B cell (primary cell): ENCODE data around the gene STXBP1. TPM values are rescaled to one million over a fixed set of nuclear protein-coding genes. Genes with fewer than 3 reads are reported as not detected.

Experiments
- ATAC-seq: fragments of 200-7000 bp; cut with Tn5 transposase; one replicate; pipeline ENCODE4 v1.10.0; 2021; ENCODE audit warnings: low read depth, mild to moderate bottlenecking, moderate number of reproducible peaks, moderate library complexity
- CTCF ChIA-PET: fragments of 350-600 bp; sonication (Branson Sonifier 250); formaldehyde crosslinking; loops from one replicate; lab custom pipeline; 2021; ENCODE audit warnings: antibody characterized with exemption, inconsistent platforms; lab: Charles Lee
- POLR2A ChIA-PET: fragments of 350-600 bp; sonication (Branson Sonifier 250); formaldehyde crosslinking; loops from one replicate; lab custom pipeline; 2021; ENCODE audit warnings: antibody characterized with exemption; lab: Charles Lee
- DNase-seq: peaks from one replicate; pipeline ENCODE4 v3.0.0; 2013
- H2AFZ ChIP-seq: 2 replicates; pipeline ENCODE4 v1.6.1; 2012; ENCODE audit warnings: mild to moderate bottlenecking, low read depth, low read length; ENCODE audit not compliant: insufficient read depth, poor library complexity, severe bottlenecking
- H3K27ac ChIP-seq, 2 donors: 1 replicate in 1 of 2; 2 replicates in 1 of 2; pipeline ENCODE4 v1.5.1; 2012 to 2013; ENCODE audit warnings: low read length in 2 of 2, mild to moderate bottlenecking in 2 of 2, moderate library complexity in 1 of 2
- H3K27me3 ChIP-seq, 4 experiments: fragments of 200-600 bp in 1 of 4; sonication (generic) in 1 of 4; replicated peaks in 1 of 4; 1 replicate in 2 of 4; 2 replicates in 2 of 4; pipeline versions ENCODE4 v1.6.1 to v1.7.0; 2013 to 2016; ENCODE audit warnings: low read length in 3 of 4, mild to moderate bottlenecking in 2 of 4, mixed read lengths in 1 of 4, moderate library complexity in 1 of 4; ENCODE audit not compliant: insufficient read depth in 4 of 4, control insufficient read depth in 3 of 4; ENCODE audit errors: control extremely low read depth in 1 of 4
- H3K36me3 ChIP-seq, 2 experiments: replicated peaks in 1 of 2; 1 replicate in 1 of 2; 2 replicates in 1 of 2; pipeline versions ENCODE4 v1.6.1 to v1.7.1; 2013; ENCODE audit warnings: low read length in 1 of 2; ENCODE audit not compliant: insufficient read depth in 2 of 2, control insufficient read depth in 1 of 2; ENCODE audit errors: control extremely low read depth in 1 of 2, extremely low read depth in 1 of 2
- H3K4me1 ChIP-seq, 2 donors: fragments of 200-600 bp in 1 of 2; sonication (generic) in 1 of 2; 1 replicate in 1 of 2; 2 replicates in 1 of 2; pipeline versions ENCODE4 v1.5.1 to v1.6.1; 2013 to 2017; ENCODE audit warnings: low read length in 2 of 2; ENCODE audit not compliant: control insufficient read depth in 2 of 2, insufficient read depth in 2 of 2
- H3K4me2 ChIP-seq: replicated peaks from 2 replicates; pipeline ENCODE3; 2012; ENCODE audit warnings: mild to moderate bottlenecking, low read depth, low read length; ENCODE audit not compliant: poor library complexity, severe bottlenecking
- H3K4me3 ChIP-seq, 5 experiments: fragments of 200-600 bp in 1 of 5; sonication (generic) in 1 of 5; 1 replicate in 3 of 5; 2 replicates in 2 of 5; pipeline versions ENCODE4 v1.5.1 to v1.7.0; 2011 to 2016; ENCODE audit warnings: low read length in 4 of 5, mild to moderate bottlenecking in 4 of 5, low read depth in 2 of 5, control low read depth in 1 of 5, moderate library complexity in 1 of 5; ENCODE audit not compliant: insufficient read depth in 1 of 5; ENCODE audit errors: control extremely low read depth in 1 of 5, extremely low read depth in 1 of 5
- H3K79me2 ChIP-seq: fragments of 200-600 bp; sonication (generic); one replicate; pipeline ENCODE4 v1.6.0; 2016; ENCODE audit warnings: low read length; ENCODE audit not compliant: control insufficient read depth, insufficient read depth
- H3K9ac ChIP-seq: fragments of 200-600 bp; sonication (generic); 2 replicates; pipeline ENCODE4 v1.6.1; 2017; ENCODE audit warnings: mild to moderate bottlenecking, low read length, moderate library complexity
- H3K9me3 ChIP-seq, 3 donors: one replicate each; pipeline versions ENCODE4 v1.6.1 to v1.7.1; 2013; ENCODE audit warnings: low read length in 2 of 3; ENCODE audit not compliant: control insufficient read depth in 2 of 3, insufficient read depth in 1 of 3; ENCODE audit errors: control extremely low read depth in 1 of 3
- H4K20me1 ChIP-seq: 2 replicates; pipeline ENCODE4 v1.6.0; 2012; ENCODE audit warnings: mild to moderate bottlenecking, low read length; ENCODE audit not compliant: insufficient read depth, control insufficient read depth, poor library complexity, severe bottlenecking
- H3K27ac Mint-ChIP-seq: one replicate; pipeline ENCODE4 v1.8.0; 2021; ENCODE audit warnings: mixed read lengths
- H3K27me3 Mint-ChIP-seq: one replicate; pipeline ENCODE4 v1.8.0; 2021; ENCODE audit warnings: mixed read lengths
- H3K4me1 Mint-ChIP-seq: one replicate; pipeline ENCODE4 v1.8.0; 2021; ENCODE audit warnings: mixed read lengths
- H3K4me3 Mint-ChIP-seq: one replicate; pipeline ENCODE4 v1.8.0; 2021; ENCODE audit warnings: mixed read lengths
- H3K9me3 Mint-ChIP-seq: one replicate; pipeline ENCODE4 v1.8.0; 2022; ENCODE audit warnings: mixed read lengths; ENCODE audit not compliant: insufficient read depth
- CTCF ChIP-seq: fragments of 200-600 bp; IDR thresholded peaks from one replicate; pipeline ENCODE4 v1.8.0; 2022; ENCODE audit warnings: antibody characterized with exemption, mild to moderate bottlenecking
- EZH2 ChIP-seq: IDR thresholded peaks from 2 replicates; pipeline ENCODE4 v1.6.1; 2012; ENCODE audit warnings: borderline replicate concordance, low read depth, mild to moderate bottlenecking, moderate library complexity, low read length; ENCODE audit not compliant: insufficient read depth, poor library complexity, severe bottlenecking
- WGBS: methylation state at CpG from one replicate; pipeline ENCODE4 v1.1.5; 2013; ENCODE audit warnings: missing lambda C conversion rate; ENCODE audit not compliant: insufficient coverage; 5-methylcytosine and 5-hydroxymethylcytosine counted together
- intact Hi-C: fragments of 100-400 bp; cut with micrococcal nuclease; formaldehyde crosslinking; loops from one replicate; pipeline ENCODE4 v1.10.0; 2022
- polyA plus RNA-seq: library from polyadenylated mRNA; depleted of rRNA; stranded (reverse); fragments of >200 nt; gene quantifications from 2 replicates; pipeline ENCODE4 v1.2.3, GENCODE V29; 2012
- total RNA-seq, 2 donors: library from RNA; stranded (reverse); fragments of 120-200 nt in 1 of 2; gene quantifications; 1 replicate in 1 of 2; 2 replicates in 1 of 2; pipeline versions ENCODE4 v1.2.3 to v1.2.4, GENCODE V29; 2013 to 2022

Gene STXBP1
- total and polyA plus RNA-seq, 2 donors (not counting 1 experiment from before 2014, with no cell fraction given): 0.62 TPM; not detected in 1

DNA sequence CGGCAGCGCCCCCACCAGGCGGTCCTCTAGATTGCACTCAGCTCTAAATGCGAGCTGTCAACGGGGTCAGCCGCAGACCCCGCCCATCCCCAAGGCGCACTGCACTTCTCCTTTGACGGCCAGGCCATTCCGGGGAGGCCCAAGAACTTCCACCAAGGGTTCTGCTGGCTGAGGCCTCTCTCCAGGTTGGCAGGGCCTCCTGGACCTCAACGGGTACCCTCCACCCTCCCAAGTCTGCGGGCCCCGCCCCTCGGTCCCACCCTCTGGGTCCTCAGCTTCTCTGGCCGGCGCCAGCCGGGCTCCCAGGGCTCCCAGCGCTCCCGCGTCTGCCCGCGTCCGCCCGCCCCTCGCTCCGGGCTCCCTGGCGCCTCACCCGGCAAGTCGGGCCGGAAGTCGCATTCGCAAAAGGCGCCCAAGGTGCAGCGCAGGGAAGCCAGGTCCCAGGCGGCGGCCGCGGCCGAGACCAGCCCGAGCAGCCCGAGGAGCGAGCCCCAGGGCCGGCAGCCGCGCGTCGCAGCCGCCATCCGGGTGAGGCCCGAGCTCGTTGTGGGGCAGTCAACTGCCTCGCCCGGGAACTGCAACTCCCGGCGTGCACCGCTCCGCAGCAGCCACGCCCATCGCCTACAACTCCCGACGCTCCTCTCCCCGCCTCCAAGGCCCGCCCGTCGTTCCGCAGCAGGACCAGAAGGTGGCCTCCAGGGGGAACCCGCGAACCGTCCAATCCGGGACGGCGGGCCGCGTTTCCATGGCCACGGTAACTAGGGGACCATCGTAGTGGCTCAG is 122.9 kb downstream of the STXBP1 start, which contains the start of gene TOR2A:
TOR2A (minus strand) TSS at position 548 of the 783 bp plus-strand sequence; CDS start at position 524, 24 bp downstream.
- no peaks in the 10 kb centered on the region for H3K9me3 ChIP-seq
- no peaks in the 10 kb centered on the region for H3K27me3 Mint-ChIP-seq
- POLR2A ChIA-PET: interaction anchor here (0.8 to 2.6 kb wide), 11 partner anchors 19 to 284 kb away, joined by 3 to 39 read pairs (median 9); partner anchors contain the start of genes CDK9, LRSAM1, PTRH1 and RPL12
- peaks cover 16% of the 10 kb centered on the region for H3K4me1 Mint-ChIP-seq
- TF ChIP-seq CTCF: peak; percentile 49
- TF ChIP-seq EZH2: no peak
- peak; percentile 99 for DNase-seq
- peak within 1 kb of the TSS; percentile 88 for H3K27ac Mint-ChIP-seq
- H3K9ac ChIP-seq: peak within 1 kb of the TSS; percentile 74
- H3K4me3 ChIP-seq: peak within 1 kb of the TSS in 4 of 5 experiments; percentile 45 to 76 (median 64)
- CTCF ChIA-PET: interaction anchor here (0.5 to 4.3 kb wide), 64 partner anchors 9 to 915 kb away, joined by 3 to 109 read pairs (median 5); partner anchors contain the start of genes CDK9, CFAP157, ENG and FPGS
- peak within 1 kb of the TSS; percentile 89 for H3K4me2 ChIP-seq
- peaks cover 5% of the 10 kb centered on the region for H4K20me1 ChIP-seq
- H3K36me3 ChIP-seq: peaks cover 0 to 34% of the 10 kb centered on the region in 2 experiments
- no peaks in the 10 kb centered on the region for H3K9me3 Mint-ChIP-seq
- H3K27me3 ChIP-seq: no peaks in the 10 kb centered on the region
- H2AFZ ChIP-seq: peak within 1 kb of the TSS; percentile 86
- ATAC-seq: peak; percentile 92
- peaks cover 5% of the 10 kb centered on the region for H3K79me2 ChIP-seq
- WGBS: under 1% methylated on average over 76 of the region's 76 CpGs
- H3K4me1 ChIP-seq: peaks cover 11 to 16% of the 10 kb centered on the region in 2 donors
- intact Hi-C loops: loop anchor here (1.0 kb wide), 11 partner anchors 20 to 202 kb away; partner anchors contain the start of genes DPM2, FPGS, PTRH1 and ST6GALNAC4
- H3K4me3 Mint-ChIP-seq: peak within 1 kb of the TSS; percentile 85
- H3K27ac ChIP-seq: peak within 1 kb of the TSS; percentile 80 to 96
